Mammary epithelial cell (primary cell): Measurements from ENCODE around the gene TMEM145.

Source experiments
- CTCF ChIP-seq, 2 donors: IDR thresholded peaks in 1 of 2; conservative IDR thresholded peaks in 1 of 2; 2 replicates each; pipeline ENCODE4 v1.5.1; 2011 to 2012; ENCODE audit warnings: inconsistent platforms in 2 of 2, low read length in 2 of 2, mild to moderate bottlenecking in 2 of 2, control low read depth in 1 of 2, low read depth in 1 of 2; ENCODE audit not compliant: insufficient read depth in 1 of 2; ENCODE audit errors: extremely low read depth in 1 of 2
- EZH2 ChIP-seq: IDR thresholded peaks from 2 replicates; pipeline ENCODE4 v1.6.1; 2012; ENCODE audit warnings: low read length, inconsistent platforms, borderline replicate concordance

GRCh38 chr19:42303876-42304275 lies 9.2 kb upstream of the TMEM145 start:
- TF ChIP-seq EZH2: no peak
- TF ChIP-seq CTCF (conservative IDR thresholded peaks at IDR 0.05 in 1 of 2, IDR thresholded peaks at IDR 0.05 in 1 of 2; ENCODE audit: extremely low read depth in 1 of 2, insufficient read depth in 1 of 2, low read depth in 1 of 2, low read length in 2 of 2): no peak
